Measurements from ENCODE around the gene CABLES1. TPM values are rescaled to one million over a fixed set of nuclear protein-coding genes. Genes with fewer than 3 reads are reported as not detected.

The CABLES1 gene
- total RNA-seq, 4 donors from 2014 or later = 8.5 to 12.6 (median 9.2) TPM

DNA sequence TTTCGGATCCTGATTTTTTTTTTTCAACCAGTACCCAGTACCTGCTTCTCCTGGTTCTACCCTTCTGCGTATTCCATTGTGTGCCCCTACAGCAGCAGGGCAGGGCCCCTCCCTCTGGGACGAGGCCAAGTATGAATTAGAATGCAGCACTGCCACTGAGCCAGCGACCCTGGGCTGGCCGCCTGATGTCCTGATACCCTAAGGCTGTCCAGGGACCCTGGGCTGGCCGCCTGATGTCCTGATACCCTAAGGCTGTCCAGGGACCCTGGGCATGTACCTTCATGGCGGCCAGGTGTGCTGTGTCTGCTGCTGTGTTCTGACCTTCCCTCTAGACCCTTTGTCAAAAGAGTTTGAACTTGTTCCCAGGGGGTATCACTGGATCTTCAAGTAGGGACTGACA is 42.9 kb downstream of the CABLES1 start:
- intact Hi-C loops (cut with DNase I; ENCODE audit: low total_unique reads) = no loop called here
- Histone ChIP-seq H3K27me3 (no peaks in the 10 kb centered on the region), H3K4me3 (no peak overlapping the region), H3K9me3 (no peaks in the 10 kb centered on the region), H3K4me1 (peaks cover 0 to 9% of the 10 kb centered on the region in 2 donors), H3K36me3 (no peaks in the 10 kb centered on the region), H3K27ac (peak overlapping the region in 1 of 2 donors; percentile 16)
- no peak for DNase-seq
- TF ChIP-seq CTCF (IDR thresholded peaks at IDR 0.05) (no peak), POLR2A (IDR thresholded peaks at IDR 0.05) (no peak)

DNA sequence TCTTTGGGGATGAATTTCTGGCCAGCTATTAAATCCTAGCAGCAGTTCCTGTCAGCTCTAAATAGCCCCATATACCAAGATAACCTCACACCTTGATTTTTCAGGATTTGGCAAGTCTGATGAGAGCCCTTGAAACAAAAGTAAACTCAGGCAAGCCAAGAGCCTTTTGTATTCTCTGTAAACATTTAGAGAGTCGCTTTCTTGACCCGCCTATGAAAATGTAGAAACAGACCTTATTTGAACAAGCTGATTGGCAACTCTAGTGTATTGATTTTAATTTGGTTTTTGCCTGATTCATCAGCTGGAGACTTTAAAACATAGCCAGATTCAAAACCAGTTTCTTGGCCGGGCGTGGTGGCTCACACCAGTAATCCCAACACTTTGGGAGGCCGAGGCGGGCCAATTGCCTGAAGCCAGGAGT is 43.4 kb downstream of the CABLES1 start:
- H3K9me3 ChIP-seq = no peaks in the 10 kb centered on the region
- no peak for DNase-seq
- H3K4me3 ChIP-seq = no peak overlapping the region
- peak overlapping the region; percentile 16 to 89 for H3K27ac ChIP-seq
- H3K27me3 ChIP-seq = no peaks in the 10 kb centered on the region
- no peaks in the 10 kb centered on the region for H3K36me3 ChIP-seq
- TF ChIP-seq CTCF (IDR thresholded peaks at IDR 0.05) = no peak
- no peak for TF ChIP-seq POLR2A (IDR thresholded peaks at IDR 0.05)
- intact Hi-C loops (cut with DNase I; ENCODE audit: low total_unique reads) = no loop called here
- H3K4me1 ChIP-seq = peaks cover 0 to 9% of the 10 kb centered on the region in 2 donors

GRCh38 chr18:23179416-23179815 is 44.1 kb downstream of the CABLES1 start:
- Histone ChIP-seq H3K36me3 (no peaks in the 10 kb centered on the region), H3K27me3 (no peaks in the 10 kb centered on the region), H3K4me1 (peaks cover 0 to 9% of the 10 kb centered on the region in 2 donors), H3K4me3 (no peak overlapping the region), H3K27ac (peak overlapping the region; percentile 73 to 89), H3K9me3 (no peaks in the 10 kb centered on the region)
- TF ChIP-seq POLR2A (IDR thresholded peaks at IDR 0.05) = no peak
- no peak for TF ChIP-seq CTCF (IDR thresholded peaks at IDR 0.05)
- DNase-seq = no peak
- intact Hi-C loops (cut with DNase I; ENCODE audit: low total_unique reads) = no loop called here

DNA sequence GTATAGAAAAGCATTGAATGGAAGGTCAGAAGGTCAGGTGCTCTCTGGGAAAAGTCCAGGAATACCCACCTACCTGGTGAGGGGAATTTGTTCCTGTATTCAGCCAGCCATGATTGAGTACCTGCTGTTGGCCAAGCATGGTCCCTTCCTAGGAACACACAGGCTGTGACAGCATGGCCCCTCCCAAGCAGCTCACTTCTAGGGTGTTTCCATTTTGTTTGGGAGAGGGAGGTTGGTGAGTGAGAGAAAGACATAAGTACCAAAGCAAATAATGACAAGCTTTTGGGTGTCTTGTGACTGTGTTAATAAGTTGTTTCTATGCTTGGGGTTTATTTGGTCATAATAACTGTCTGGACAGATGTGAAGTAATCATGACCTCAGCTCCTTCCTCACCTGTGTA is 46.3 kb downstream of the CABLES1 start:
- no peak for DNase-seq
- H3K9me3 ChIP-seq = no peaks in the 10 kb centered on the region
- intact Hi-C loops (cut with DNase I; ENCODE audit: low total_unique reads) = no loop called here
- H3K27me3 ChIP-seq = no peaks in the 10 kb centered on the region
- TF ChIP-seq CTCF (IDR thresholded peaks at IDR 0.05) = no peak
- TF ChIP-seq POLR2A (IDR thresholded peaks at IDR 0.05) = no peak
- no peaks in the 10 kb centered on the region for H3K36me3 ChIP-seq
- peaks cover 0 to 9% of the 10 kb centered on the region in 2 donors for H3K4me1 ChIP-seq
- no peak overlapping the region for H3K4me3 ChIP-seq
- no peak overlapping the region for H3K27ac ChIP-seq

GRCh38 chr18:23182606-23183005 is 47.3 kb downstream of the CABLES1 start:
- intact Hi-C loops (cut with DNase I; ENCODE audit: low total_unique reads) = no loop called here
- Histone ChIP-seq H3K4me1 (peaks cover 0 to 9% of the 10 kb centered on the region in 2 donors), H3K4me3 (no peak overlapping the region)

More at GRCh38 chr18:23182606-23183005, 47.3 kb downstream of the CABLES1 start:
- H3K27me3 ChIP-seq = no peaks in the 10 kb centered on the region
- no peaks in the 10 kb centered on the region for H3K9me3 ChIP-seq
- TF ChIP-seq POLR2A (IDR thresholded peaks at IDR 0.05) (no peak), CTCF (IDR thresholded peaks at IDR 0.05) (no peak)
- H3K27ac ChIP-seq = peak overlapping the region; percentile 54 to 68
- DNase-seq = no peak
- no peaks in the 10 kb centered on the region for H3K36me3 ChIP-seq

All from uterus (tissue), 4 donors.